ENCODE data around the gene ZSWIM7. TPM values are rescaled to one million over a fixed set of nuclear protein-coding genes. Genes with fewer than 3 reads are reported as not detected.

Gene ZSWIM7
- total and polyA plus RNA-seq, 2 experiments from 2014 or later = 16.3 to 50.4 TPM

- Mint-ChIP-seq H3K4me1 (peaks cover 28% of the 10 kb centered on the region), H3K9me3 (no peaks in the 10 kb centered on the region), H3K27ac (no peak overlapping the region), H3K27me3 (ENCODE audit: insufficient read depth, low read depth, poor library complexity) (peaks cover 2% of the 10 kb centered on the region), H3K36me3 (ENCODE audit: low read depth) (peaks cover 31% of the 10 kb centered on the region), H3K4me3 (no peak overlapping the region)
- 0 out of 2 replicates have a peak, but pooled peaks cover 3% of the 10 kb centered on the region for H4K20me1 ChIP-seq (replicated peaks; ENCODE audit: insufficient read depth)
- ATAC-seq = no peak
- peaks cover 7% of the 10 kb centered on the region for H3K4me1 ChIP-seq (ENCODE audit: insufficient read depth)
- H3K4me3 ChIP-seq = no peak overlapping the region
- TF ChIP-seq REST (IDR thresholded peaks at IDR 0.05; ENCODE audit: unreplicated experiment) = no peak
- H3K79me2 ChIP-seq (replicated peaks; ENCODE audit: insufficient read depth) = no peaks in the 10 kb centered on the region; the same call in 1 of the 2 replicates
- no peaks in the 10 kb centered on the region for H3K36me3 ChIP-seq (ENCODE audit: insufficient read depth)
- 0 out of 2 replicates have a peak, but pooled peaks cover 3% of the 10 kb centered on the region for H3K9me2 ChIP-seq (ENCODE audit: insufficient read depth)
- no peak for DNase-seq (ENCODE audit: low spot score)
- H2AFZ ChIP-seq = no peak overlapping the region
- H3K4me2 ChIP-seq = no peak overlapping the region
- no peaks in the 10 kb centered on the region for H3F3A ChIP-seq (replicated peaks; ENCODE audit: low read depth)
- H3K27ac ChIP-seq (ENCODE audit: low read depth) = no peak overlapping the region
- H3K27me3 ChIP-seq (ENCODE audit: insufficient read depth) = no peaks in the 10 kb centered on the region
Observed at GRCh38 chr17:15973016-15973415, 26.5 kb downstream of the ZSWIM7 start.

- 0 out of 2 replicates have a peak, but pooled peaks cover 3% of the 10 kb centered on the region for H4K20me1 ChIP-seq (replicated peaks; ENCODE audit: insufficient read depth)
- Mint-ChIP-seq H3K27ac (no peak overlapping the region), H3K36me3 (ENCODE audit: low read depth) (peaks cover 26% of the 10 kb centered on the region), H3K27me3 (ENCODE audit: insufficient read depth, low read depth, poor library complexity) (peaks cover 5% of the 10 kb centered on the region), H3K4me3 (no peak overlapping the region), H3K4me1 (peaks cover 33% of the 10 kb centered on the region), H3K9me3 (no peaks in the 10 kb centered on the region)
- peaks cover 4% of the 10 kb centered on the region for H3F3A ChIP-seq (replicated peaks; ENCODE audit: low read depth)
- H3K27me3 ChIP-seq (ENCODE audit: insufficient read depth) = no peaks in the 10 kb centered on the region
- H3K79me2 ChIP-seq (replicated peaks; ENCODE audit: insufficient read depth) = no peaks in the 10 kb centered on the region; the same call in 1 of the 2 replicates
- H3K4me2 ChIP-seq = no peak overlapping the region
- no peak overlapping the region for H2AFZ ChIP-seq
- ATAC-seq (no peak), DNase-seq (ENCODE audit: low spot score) (no peak)
- no peak overlapping the region for H3K4me3 ChIP-seq
- H3K4me1 ChIP-seq (ENCODE audit: insufficient read depth) = peaks cover 12% of the 10 kb centered on the region
- no peak overlapping the region for H3K27ac ChIP-seq (ENCODE audit: low read depth)
- H3K36me3 ChIP-seq (ENCODE audit: insufficient read depth) = no peaks in the 10 kb centered on the region
- H3K9me2 ChIP-seq (ENCODE audit: insufficient read depth) = 0 out of 2 replicates have a peak, but pooled peaks cover 7% of the 10 kb centered on the region
- TF ChIP-seq EZH2phosphoT487 (IDR thresholded peaks at IDR 0.05; ENCODE audit: unreplicated experiment) = no peak
- no peak for TF ChIP-seq ETS1 (IDR thresholded peaks at IDR 0.05)
- no peak for TF ChIP-seq REST (IDR thresholded peaks at IDR 0.05; ENCODE audit: unreplicated experiment)
- no peak for TF ChIP-seq CTCF (conservative IDR thresholded peaks at IDR 0.05; ENCODE audit: low read depth in 2 of 2)
- TF ChIP-seq STAT1 (IDR thresholded peaks at IDR 0.05; ENCODE audit: unreplicated experiment) = no peak
- no peak for TF ChIP-seq NANOG (IDR thresholded peaks at IDR 0.05; ENCODE audit: borderline replicate concordance)
- TF ChIP-seq JUNB (IDR thresholded peaks at IDR 0.05; ENCODE audit: unreplicated experiment) = no peak
- no peak for TF ChIP-seq ZNF331 (CRISPR knock-in tag; IDR thresholded peaks at IDR 0.05; ENCODE audit: low read depth)
- no peak for TF ChIP-seq ZNF114 (CRISPR knock-in tag; IDR thresholded peaks at IDR 0.05)
- TF ChIP-seq CREB1 (CRISPR knock-in tag; IDR thresholded peaks at IDR 0.05; ENCODE audit: low read depth) = no peak
- no peak for TF ChIP-seq EZH2 (IDR thresholded peaks at IDR 0.05; ENCODE audit: low read depth, unreplicated experiment)
Observed at GRCh38 chr17:15972497-15972951, 27.0 kb downstream of the ZSWIM7 start.
